GM23338 (cell line): ENCODE data around the gene GOLGA8A.

Experiments
- EZH2 ChIP-seq: fragments of 200-600 bp; sonication (generic); IDR thresholded peaks from one replicate; pipeline ENCODE4 v1.8.0; 2017; ENCODE audit warnings: antibody characterized with exemption, mild to moderate bottlenecking, low read depth; ENCODE audit not compliant: unreplicated experiment
- NANOG ChIP-seq: IDR thresholded peaks from 2 replicates; pipeline ENCODE4 v1.6.1; 2016; ENCODE audit warnings: antibody characterized with exemption, borderline replicate concordance
- POLR2AphosphoS5 ChIP-seq: IDR thresholded peaks from 2 replicates; pipeline ENCODE4 v1.6.1; 2016; ENCODE audit warnings: antibody characterized with exemption, low read depth
- ZNF331 ChIP-seq: fragments of 250-450 bp; sonication (Bioruptor Pico); IDR thresholded peaks from 2 replicates; pipeline ENCODE4 v1.5.0; 2020; ENCODE audit warnings: low read depth, mild to moderate bottlenecking, moderate library complexity
- TF ChIP-seq, protein P1 (sequence below), 2 experiments: fragments of 200-600 bp in 1 of 2; sonication (generic) in 1 of 2; conservative IDR thresholded peaks; 2 replicates each; pipeline versions ENCODE4 v1.5.1 to v1.6.1; 2016 to 2017; ENCODE audit warnings: antibody characterized with exemption in 2 of 2, low read depth in 2 of 2, mild to moderate bottlenecking in 2 of 2, moderate library complexity in 1 of 2

DNA sequence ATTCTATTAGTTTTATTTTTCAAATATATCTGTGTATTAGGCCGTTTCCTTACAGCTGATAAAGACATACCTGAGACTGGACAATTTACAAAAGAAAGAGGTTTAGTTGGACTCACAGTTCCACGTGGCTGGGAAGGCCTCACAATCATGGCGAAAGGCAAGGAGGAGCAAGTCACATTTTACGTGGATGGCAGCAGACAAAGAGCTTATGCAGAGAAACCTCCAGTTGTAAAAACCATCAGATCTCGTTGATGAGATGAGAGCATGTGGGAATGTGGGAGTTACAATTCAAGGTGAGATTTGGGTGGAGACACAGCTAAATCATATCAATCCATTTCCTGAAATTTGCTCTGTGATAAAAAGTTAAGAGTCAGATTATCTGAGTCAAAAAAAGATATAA is 2.3 kb upstream of the GOLGA8A start:
- TF ChIP-seq, protein P1, sequence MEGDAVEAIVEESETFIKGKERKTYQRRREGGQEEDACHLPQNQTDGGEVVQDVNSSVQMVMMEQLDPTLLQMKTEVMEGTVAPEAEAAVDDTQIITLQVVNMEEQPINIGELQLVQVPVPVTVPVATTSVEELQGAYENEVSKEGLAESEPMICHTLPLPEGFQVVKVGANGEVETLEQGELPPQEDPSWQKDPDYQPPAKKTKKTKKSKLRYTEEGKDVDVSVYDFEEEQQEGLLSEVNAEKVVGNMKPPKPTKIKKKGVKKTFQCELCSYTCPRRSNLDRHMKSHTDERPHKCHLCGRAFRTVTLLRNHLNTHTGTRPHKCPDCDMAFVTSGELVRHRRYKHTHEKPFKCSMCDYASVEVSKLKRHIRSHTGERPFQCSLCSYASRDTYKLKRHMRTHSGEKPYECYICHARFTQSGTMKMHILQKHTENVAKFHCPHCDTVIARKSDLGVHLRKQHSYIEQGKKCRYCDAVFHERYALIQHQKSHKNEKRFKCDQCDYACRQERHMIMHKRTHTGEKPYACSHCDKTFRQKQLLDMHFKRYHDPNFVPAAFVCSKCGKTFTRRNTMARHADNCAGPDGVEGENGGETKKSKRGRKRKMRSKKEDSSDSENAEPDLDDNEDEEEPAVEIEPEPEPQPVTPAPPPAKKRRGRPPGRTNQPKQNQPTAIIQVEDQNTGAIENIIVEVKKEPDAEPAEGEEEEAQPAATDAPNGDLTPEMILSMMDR (conservative IDR thresholded peaks at IDR 0.05; ENCODE audit: low read depth in 2 of 2) = no peak
- no peak for TF ChIP-seq NANOG
- no peak for TF ChIP-seq EZH2
- no peak for TF ChIP-seq POLR2AphosphoS5
- TF ChIP-seq ZNF331 (CRISPR knock-in tag) = no peak
